Endothelial cell of umbilical vein (primary cell): Measurements from ENCODE around the gene MFN2. TPM values are rescaled to one million over a fixed set of nuclear protein-coding genes. Genes with fewer than 3 reads are reported as not detected.

Experiments used
- BruUV-seq: library from RNA; stranded (reverse); fragments of 400-500 nt; replicated peaks from 2 replicates; lab custom pipeline; 2021; lab: Mats Ljungman, UMichigan
- CTCF ChIA-PET: fragments of 300-600, 350-600 bp; sonication (Branson Sonifier 250); formaldehyde crosslinking; loops from one replicate; lab custom pipeline; 2021; ENCODE audit warnings: antibody characterized with exemption, inconsistent platforms; lab: Charles Lee
- POLR2A ChIA-PET: fragments of 300-600, 350-600 bp; sonication (Branson Sonifier 250); formaldehyde crosslinking; loops from one replicate; lab custom pipeline; 2021; ENCODE audit warnings: antibody characterized with exemption, inconsistent platforms; lab: Charles Lee
- DNase-seq: peaks from one replicate; pipeline ENCODE4 v3.0.0-alpha.2; 2011; ENCODE audit warnings: low read depth, low spot score
- FAIRE-seq: peaks from 2 replicates; lab custom pipeline; 2011; peaks lifted over from hg19 to GRCh38; lab: Jason Lieb, UNC
- H2AFZ ChIP-seq: 2 replicates; pipeline ENCODE4 v1.6.0; 2012; ENCODE audit warnings: low read depth, low read length, control low read depth, inconsistent platforms
- H3K27ac ChIP-seq: 2 replicates; pipeline ENCODE4 v1.5.1; 2011; ENCODE audit warnings: low read depth, mild to moderate bottlenecking, control low read depth, low read length, moderate library complexity; ENCODE audit not compliant: insufficient read depth
- H3K27me3 ChIP-seq, 2 experiments: 2 replicates each; pipeline versions ENCODE4 v1.6.0 to v1.6.1; 2011; ENCODE audit warnings: low read length in 2 of 2, mixed read lengths in 1 of 2; ENCODE audit not compliant: control insufficient read depth in 2 of 2, insufficient read depth in 2 of 2
- H3K36me3 ChIP-seq, 2 experiments: 2 replicates in 1 of 2; 3 replicates in 1 of 2; pipeline ENCODE4 v1.5.1; 2011; ENCODE audit warnings: low read length in 2 of 2, mild to moderate bottlenecking in 1 of 2, moderate library complexity in 1 of 2; ENCODE audit not compliant: control insufficient read depth in 2 of 2, insufficient read depth in 2 of 2; ENCODE audit errors: extremely low read depth in 1 of 2
- H3K4me1 ChIP-seq: 3 replicates; pipeline ENCODE4 v1.5.1; 2011; ENCODE audit warnings: mild to moderate bottlenecking, low read length; ENCODE audit not compliant: control insufficient read depth, insufficient read depth; ENCODE audit errors: extremely low read depth
- H3K4me2 ChIP-seq: 2 replicates; pipeline ENCODE4 v1.6.1; 2011; ENCODE audit warnings: low read length, control low read depth, mixed read lengths; ENCODE audit not compliant: insufficient read depth
- H3K4me3 ChIP-seq, 3 experiments: fragments of 200-600 bp in 1 of 3; sonication (generic), shearing (Covaris generic) in 1 of 3; replicated peaks in 1 of 3; 2 replicates each; pipeline ENCODE4 v1.5.1; 2011 to 2016; ENCODE audit warnings: control low read depth in 3 of 3, low read length in 3 of 3, mild to moderate bottlenecking in 2 of 3, inconsistent platforms in 1 of 3, low read depth in 1 of 3, moderate library complexity in 1 of 3; ENCODE audit not compliant: insufficient read depth in 1 of 3
- H3K79me2 ChIP-seq: 2 replicates; pipeline ENCODE4 v1.6.0; 2012; ENCODE audit warnings: low read length, inconsistent platforms; ENCODE audit not compliant: control insufficient read depth, insufficient read depth
- H3K9ac ChIP-seq: replicated peaks from 2 replicates; pipeline ENCODE3; 2011; ENCODE audit warnings: low read length, control low read depth; ENCODE audit not compliant: insufficient read depth; ENCODE audit errors: extremely low read depth
- H3K9me1 ChIP-seq: replicated peaks from 3 replicates; pipeline ENCODE4 v1.6.0; 2011; ENCODE audit warnings: mild to moderate bottlenecking, low read length; ENCODE audit not compliant: control insufficient read depth, insufficient read depth; ENCODE audit errors: extremely low read depth
- H3K9me3 ChIP-seq: replicated peaks from 2 replicates; pipeline ENCODE4 v1.5.1; 2012; ENCODE audit warnings: low read length, inconsistent platforms; ENCODE audit not compliant: control insufficient read depth, insufficient read depth
- H4K20me1 ChIP-seq: replicated peaks from 2 replicates; pipeline ENCODE3; 2011; ENCODE audit warnings: mild to moderate bottlenecking, low read length; ENCODE audit not compliant: control insufficient read depth, insufficient read depth; ENCODE audit errors: extremely low read depth
- CTCF ChIP-seq, 2 donors: IDR thresholded peaks; 1 replicate in 1 of 2; 2 replicates in 1 of 2; pipeline ENCODE4 v1.5.1; 2011; ENCODE audit warnings: low read length in 2 of 2, mild to moderate bottlenecking in 2 of 2, moderate library complexity in 2 of 2, control low read depth in 1 of 2, inconsistent platforms in 1 of 2, low read depth in 1 of 2; ENCODE audit not compliant: insufficient read depth in 1 of 2; ENCODE audit errors: extremely low read depth in 1 of 2
- EZH2 ChIP-seq: IDR thresholded peaks from 2 replicates; pipeline ENCODE4 v1.6.1; 2012; ENCODE audit warnings: borderline replicate concordance, low read depth, mild to moderate bottlenecking, moderate library complexity, low read length, inconsistent platforms; ENCODE audit not compliant: severe bottlenecking
- FOS ChIP-seq: IDR thresholded peaks from 2 replicates; pipeline ENCODE4 v1.6.1; 2011; ENCODE audit warnings: mild to moderate bottlenecking, low read length, moderate library complexity, borderline replicate concordance; ENCODE audit not compliant: insufficient read depth
- GATA2 ChIP-seq: IDR thresholded peaks from 2 replicates; pipeline ENCODE4 v1.7.0; 2011; ENCODE audit warnings: low read depth, mild to moderate bottlenecking, moderate library complexity, mixed read lengths, low read length; ENCODE audit not compliant: insufficient read length, insufficient read depth
- JUN ChIP-seq: IDR thresholded peaks from 2 replicates; pipeline ENCODE4 v1.6.1; 2011; ENCODE audit warnings: borderline replicate concordance, low read depth; ENCODE audit not compliant: insufficient read length, insufficient read depth
- MAX ChIP-seq: IDR thresholded peaks from 2 replicates; pipeline ENCODE4 v1.6.1; 2011; ENCODE audit not compliant: insufficient read depth, insufficient read length
- MYC ChIP-seq: IDR thresholded peaks from one replicate; pipeline ENCODE4 v1.6.1; 2011; ENCODE audit warnings: mild to moderate bottlenecking, low read depth, low read length
- POLR2A ChIP-seq: IDR thresholded peaks from 2 replicates; pipeline ENCODE4 v1.6.1; 2012; ENCODE audit warnings: low read depth, mild to moderate bottlenecking, control low read depth, low read length
- POLR2AphosphoS5 ChIP-seq: IDR thresholded peaks from 2 replicates; pipeline ENCODE4 v1.6.1; 2012; ENCODE audit warnings: low read depth, mild to moderate bottlenecking, control low read depth, low read length, moderate library complexity; ENCODE audit not compliant: insufficient read depth
- dilution Hi-C: fragments of 300-500 bp; cut with MboI; formaldehyde crosslinking; loops from one replicate; pipeline ENCODE4 v1.15.0; 2019; ENCODE audit warnings: low sequenced_read_pairs; ENCODE audit not compliant: extremely low pct_ligation_motif_present
- intact Hi-C: fragments of 100-400 bp; cut with micrococcal nuclease; formaldehyde crosslinking; loops from one replicate; pipeline ENCODE4 v1.10.0; 2022
- polyA plus RNA-seq, 4 experiments: library from polyadenylated mRNA; depleted of rRNA in 3 of 4; stranded (reverse) in 3 of 4; unstranded in 1 of 4; fragments of >200 nt; gene quantifications; 2 replicates each; pipeline versions ENCODE4 v1.2.1 to v1.2.3, GENCODE V29; 2011 to 2012; ENCODE audit warnings: missing spikeins in 1 of 4
- total RNA-seq: library from RNA; stranded (reverse); gene quantifications from 2 replicates; pipeline ENCODE4 v1.2.3, GENCODE V29; 2021

The MFN2 gene
- total and polyA plus RNA-seq, 2 donors (not counting 3 experiments of a cell fraction or from before 2014, with no cell fraction given), result 51.4 to 82.4 TPM

GRCh38 chr1:12051361-12051760 is 71.1 kb downstream of the MFN2 start:
- POLR2A ChIA-PET, result interaction anchor here (0.6 to 1.0 kb wide), 2 partner anchors 15 to 142 kb away, joined by 4 to 6 read pairs; no protein-coding TSS in a partner anchor
- no TSS peak for BruUV-seq

More at GRCh38 chr1:12051361-12051760, 71.1 kb downstream of the MFN2 start:
- no peak overlapping the region for H3K4me3 ChIP-seq
- no peaks in the 10 kb centered on the region for H3K27me3 ChIP-seq
- no peaks in the 10 kb centered on the region for H3K79me2 ChIP-seq
- no peaks in the 10 kb centered on the region for H3K4me1 ChIP-seq
- DNase-seq (no peak), FAIRE-seq (no peak)
- no peaks in the 10 kb centered on the region for H3K36me3 ChIP-seq
- intact Hi-C loops, result no loop called here
- dilution Hi-C loops, result no loop called here
- TF ChIP-seq POLR2AphosphoS5 (no peak), FOS (no peak), MYC (no peak), JUN (no peak), MAX (no peak), GATA2 (no peak), POLR2A (no peak), CTCF (IDR thresholded peaks at IDR 0.05; ENCODE audit: extremely low read depth in 1 of 2, insufficient read depth in 1 of 2, low read depth in 1 of 2, low read length in 2 of 2) (no peak), EZH2 (no peak)
- no peaks in the 10 kb centered on the region for H4K20me1 ChIP-seq
- no peak overlapping the region for H3K27ac ChIP-seq
- no peak overlapping the region for H3K4me2 ChIP-seq
- H3K9me3 ChIP-seq, result no peaks in the 10 kb centered on the region
- no peaks in the 10 kb centered on the region for H3K9me1 ChIP-seq
- H3K9ac ChIP-seq, result no peak overlapping the region
- H2AFZ ChIP-seq, result no peak overlapping the region
- CTCF ChIA-PET, result interaction anchor here (1.0 to 2.4 kb wide), 3 partner anchors 12 to 28 kb away, joined by 5 to 13 read pairs (median 5); no protein-coding TSS in a partner anchor
